ENCODE results near the gene TEX38.

The TEX38 gene

GRCh38 chr1:46671554-46671953 is at the start of gene TEX38:
TSS of gene TEX38 (plus strand) at chr1:46671854. CDS start at chr1:46671935, 81 bp downstream.
- Histone ChIP-seq H3K9ac (ENCODE audit: insufficient read length, low read depth) (no peak within 1 kb of the TSS), H3K4me3 (ENCODE audit: insufficient read length, low read depth) (no peak within 1 kb of the TSS), H3K9me3 (ENCODE audit: insufficient read depth, low read length) (no peaks in the 10 kb centered on the region), H3K36me3 (ENCODE audit: insufficient read depth, insufficient read length, low read length) (peaks cover 22% of the 10 kb centered on the region), H3K4me1 (ENCODE audit: insufficient read depth, insufficient read length) (peaks cover 7% of the 10 kb centered on the region), H3K27me3 (ENCODE audit: insufficient read depth, insufficient read length) (peaks cover 11% of the 10 kb centered on the region)
- DNase-seq (ENCODE audit: low read depth, low spot score), result no peak
- no peak for TF ChIP-seq SUZ12 (IDR thresholded peaks at IDR 0.05; ENCODE audit: extremely low read depth, insufficient read depth, insufficient read length)
- no peak for TF ChIP-seq ZNF274 (IDR thresholded peaks at IDR 0.05; ENCODE audit: low read depth, low read length)
- TF ChIP-seq YY1 (IDR thresholded peaks at IDR 0.05; ENCODE audit: insufficient read depth, insufficient read length), result no peak

GRCh38 chr1:46621930-46622329 is 49.7 kb upstream of the TEX38 start:
- H3K4me3 ChIP-seq (ENCODE audit: insufficient read length, low read depth), result no peak overlapping the region
- H3K27me3 ChIP-seq (ENCODE audit: insufficient read depth, insufficient read length), result peaks cover 31% of the 10 kb centered on the region
- DNase-seq (ENCODE audit: low read depth, low spot score), result no peak
- no peaks in the 10 kb centered on the region for H3K9me3 ChIP-seq (ENCODE audit: insufficient read depth, low read length)
- no peaks in the 10 kb centered on the region for H3K36me3 ChIP-seq (ENCODE audit: insufficient read depth, insufficient read length, low read length)
- no peak for TF ChIP-seq ZNF274 (IDR thresholded peaks at IDR 0.05; ENCODE audit: low read depth, low read length)
- TF ChIP-seq YY1 (IDR thresholded peaks at IDR 0.05; ENCODE audit: insufficient read depth, insufficient read length), result no peak
- no peak for TF ChIP-seq SUZ12 (IDR thresholded peaks at IDR 0.05; ENCODE audit: extremely low read depth, insufficient read depth, insufficient read length)
- H3K4me1 ChIP-seq (ENCODE audit: insufficient read depth, insufficient read length), result peaks cover 12% of the 10 kb centered on the region
- no peak overlapping the region for H3K9ac ChIP-seq (ENCODE audit: insufficient read length, low read depth)

- Histone ChIP-seq H3K9me3 (ENCODE audit: insufficient read depth, low read length) (no peaks in the 10 kb centered on the region), H3K4me1 (ENCODE audit: insufficient read depth, insufficient read length) (peaks cover 8% of the 10 kb centered on the region), H3K9ac (ENCODE audit: insufficient read length, low read depth) (no peak overlapping the region), H3K4me3 (ENCODE audit: insufficient read length, low read depth) (no peak overlapping the region), H3K27me3 (ENCODE audit: insufficient read depth, insufficient read length) (peaks cover 27% of the 10 kb centered on the region), H3K36me3 (ENCODE audit: insufficient read depth, insufficient read length, low read length) (no peaks in the 10 kb centered on the region)
- no peak for DNase-seq (ENCODE audit: low read depth, low spot score)
- TF ChIP-seq SUZ12 (IDR thresholded peaks at IDR 0.05; ENCODE audit: extremely low read depth, insufficient read depth, insufficient read length) (no peak), ZNF274 (IDR thresholded peaks at IDR 0.05; ENCODE audit: low read depth, low read length) (no peak), YY1 (IDR thresholded peaks at IDR 0.05; ENCODE audit: insufficient read depth, insufficient read length) (no peak)
These were observed 49.3 kb upstream of the TEX38 start for GRCh38 chr1:46622344-46622743.

GRCh38 chr1:46623743-46624644 is 47.7 kb upstream of the TEX38 start:
- no peak for DNase-seq (ENCODE audit: low read depth, low spot score)

GRCh38 chr1:46630719-46631118 is 40.9 kb upstream of the TEX38 start:
- Histone ChIP-seq H3K36me3 (ENCODE audit: insufficient read depth, insufficient read length, low read length) (peaks cover 58% of the 10 kb centered on the region), H3K27me3 (ENCODE audit: insufficient read depth, insufficient read length) (no peaks in the 10 kb centered on the region), H3K9ac (ENCODE audit: insufficient read length, low read depth) (no peak overlapping the region), H3K4me3 (ENCODE audit: insufficient read length, low read depth) (no peak overlapping the region), H3K9me3 (ENCODE audit: insufficient read depth, low read length) (no peaks in the 10 kb centered on the region), H3K4me1 (ENCODE audit: insufficient read depth, insufficient read length) (no peaks in the 10 kb centered on the region)
- no peak for DNase-seq (ENCODE audit: low read depth, low spot score)
- TF ChIP-seq SUZ12 (IDR thresholded peaks at IDR 0.05; ENCODE audit: extremely low read depth, insufficient read depth, insufficient read length) (no peak), ZNF274 (IDR thresholded peaks at IDR 0.05; ENCODE audit: low read depth, low read length) (no peak), YY1 (IDR thresholded peaks at IDR 0.05; ENCODE audit: insufficient read depth, insufficient read length) (no peak)

More at GRCh38 chr1:46623743-46624644, 47.7 kb upstream of the TEX38 start:
- Histone ChIP-seq H3K9me3 (ENCODE audit: insufficient read depth, low read length) (no peaks in the 10 kb centered on the region), H3K4me3 (ENCODE audit: insufficient read length, low read depth) (no peak overlapping the region), H3K36me3 (ENCODE audit: insufficient read depth, insufficient read length, low read length) (no peaks in the 10 kb centered on the region), H3K4me1 (ENCODE audit: insufficient read depth, insufficient read length) (peaks cover 7% of the 10 kb centered on the region), H3K9ac (ENCODE audit: insufficient read length, low read depth) (no peak overlapping the region), H3K27me3 (ENCODE audit: insufficient read depth, insufficient read length) (peaks cover 11% of the 10 kb centered on the region)
- TF ChIP-seq SUZ12 (IDR thresholded peaks at IDR 0.05; ENCODE audit: extremely low read depth, insufficient read depth, insufficient read length) (no peak), ZNF274 (IDR thresholded peaks at IDR 0.05; ENCODE audit: low read depth, low read length) (no peak), YY1 (IDR thresholded peaks at IDR 0.05; ENCODE audit: insufficient read depth, insufficient read length) (no peak)

- no peaks in the 10 kb centered on the region for H3K4me1 ChIP-seq (ENCODE audit: insufficient read depth, insufficient read length)
- TF ChIP-seq YY1 (IDR thresholded peaks at IDR 0.05; ENCODE audit: insufficient read depth, insufficient read length), result no peak
- TF ChIP-seq ZNF274 (IDR thresholded peaks at IDR 0.05; ENCODE audit: low read depth, low read length), result no peak
- no peak for TF ChIP-seq SUZ12 (IDR thresholded peaks at IDR 0.05; ENCODE audit: extremely low read depth, insufficient read depth, insufficient read length)
- no peaks in the 10 kb centered on the region for H3K27me3 ChIP-seq (ENCODE audit: insufficient read depth, insufficient read length)
- no peaks in the 10 kb centered on the region for H3K9me3 ChIP-seq (ENCODE audit: insufficient read depth, low read length)
- no peak overlapping the region for H3K4me3 ChIP-seq (ENCODE audit: insufficient read length, low read depth)
- peaks cover 77% of the 10 kb centered on the region for H3K36me3 ChIP-seq (ENCODE audit: insufficient read depth, insufficient read length, low read length)
- H3K9ac ChIP-seq (ENCODE audit: insufficient read length, low read depth), result no peak overlapping the region
- DNase-seq (ENCODE audit: low read depth, low spot score), result no peak
These were observed 36.4 kb upstream of the TEX38 start for GRCh38 chr1:46635205-46635604.

- H3K36me3 ChIP-seq (ENCODE audit: insufficient read depth, insufficient read length, low read length), result peaks cover 62% of the 10 kb centered on the region
- H3K4me3 ChIP-seq (ENCODE audit: insufficient read length, low read depth), result no peak overlapping the region
- H3K27me3 ChIP-seq (ENCODE audit: insufficient read depth, insufficient read length), result no peaks in the 10 kb centered on the region
- no peak overlapping the region for H3K9ac ChIP-seq (ENCODE audit: insufficient read length, low read depth)
- H3K9me3 ChIP-seq (ENCODE audit: insufficient read depth, low read length), result no peaks in the 10 kb centered on the region
- no peak for TF ChIP-seq YY1 (IDR thresholded peaks at IDR 0.05; ENCODE audit: insufficient read depth, insufficient read length)
- no peak for TF ChIP-seq SUZ12 (IDR thresholded peaks at IDR 0.05; ENCODE audit: extremely low read depth, insufficient read depth, insufficient read length)
- H3K4me1 ChIP-seq (ENCODE audit: insufficient read depth, insufficient read length), result no peaks in the 10 kb centered on the region
- no peak for DNase-seq (ENCODE audit: low read depth, low spot score)
These were observed 34.1 kb upstream of the TEX38 start for GRCh38 chr1:46637444-46638083.
